ENCODE measurements around the gene SUSD5. TPM values are rescaled to one million over a fixed set of nuclear protein-coding genes. Genes with fewer than 3 reads are reported as not detected.

SUSD5 gene
- total RNA-seq, 1 experiment from 2014 or later, result 16.3 TPM

DNA sequence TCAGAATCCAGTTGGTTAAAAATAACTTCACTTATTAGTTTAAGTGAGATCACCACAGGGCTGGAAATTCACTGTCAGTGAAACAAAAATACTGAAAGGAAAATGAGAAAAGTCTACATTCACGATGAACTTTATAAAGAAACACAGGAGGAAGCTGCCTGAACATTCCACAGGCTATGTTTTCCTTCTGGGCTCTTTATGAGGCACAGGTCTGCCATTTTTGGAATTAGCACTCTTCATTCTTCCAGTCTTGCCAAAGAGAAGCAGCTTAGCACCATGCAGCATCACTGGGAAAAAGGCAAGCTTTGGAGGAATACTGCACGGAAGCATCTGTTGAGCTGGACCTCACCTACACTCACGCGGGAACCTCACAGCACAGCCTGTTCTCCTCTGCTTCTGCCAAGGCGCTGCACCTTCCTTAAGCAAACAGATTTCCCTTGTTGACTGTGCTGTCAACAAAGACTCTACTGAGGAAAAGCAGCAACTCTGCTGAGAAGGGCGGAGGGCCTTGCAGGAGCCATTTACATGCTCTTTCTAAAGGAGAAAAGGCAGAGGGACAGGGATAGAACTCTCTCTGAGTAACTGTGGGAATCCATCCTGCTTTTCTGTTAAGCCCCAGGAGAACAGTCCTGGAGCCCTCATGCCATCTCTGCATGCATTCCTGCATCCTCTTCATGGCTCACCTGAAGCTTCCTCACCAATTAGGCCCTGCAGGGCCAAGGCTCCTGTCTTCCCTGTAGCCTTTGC is 15.7 kb downstream of the SUSD5 start:
- ATAC-seq (no peak), DNase-seq (ENCODE audit: low read depth, low spot score) (no peak)
- ChIA-PET CTCF (no interaction called here), POLR2A (no interaction called here)
- TF ChIP-seq CTCF (IDR thresholded peaks at IDR 0.05), result no peak
- TF ChIP-seq REST (IDR thresholded peaks at IDR 0.05; ENCODE audit: insufficient read depth in 1 of 2, low read depth in 2 of 2, low read length in 1 of 2), result no peak
- no peak for TF ChIP-seq POLR2AphosphoS5 (IDR thresholded peaks at IDR 0.05; ENCODE audit: low read depth, low read length)
- TF ChIP-seq TCF7L2 (IDR thresholded peaks at IDR 0.05; ENCODE audit: low read depth, low read length), result no peak
- TF ChIP-seq SIN3A (IDR thresholded peaks at IDR 0.05; ENCODE audit: borderline replicate concordance, insufficient read depth, low read depth, low read length), result no peak
- no TSS peak for BruUV-seq (replicated peaks)
- no peak overlapping the region for H3K4me3 ChIP-seq (ENCODE audit: low read depth in 2 of 2, low read length in 2 of 2)
- in situ Hi-C loops (cut with HindIII; ENCODE audit: low pct_unique_long_range_greater_than_20kb, low sequenced_read_pairs), result no loop called here
- H3K4me1 ChIP-seq (ENCODE audit: control insufficient read depth, insufficient read depth, low read length), result no peaks in the 10 kb centered on the region
- H3K27ac ChIP-seq (ENCODE audit: low read length), result no peak overlapping the region
- intact Hi-C loops (cut with micrococcal nuclease; ENCODE audit: unreplicated experiment), result no loop called here
- H3K9me3 ChIP-seq (ENCODE audit: control insufficient read depth, insufficient read depth, low read depth, low read length), result no peaks in the 10 kb centered on the region
- no peaks in the 10 kb centered on the region for H3K36me3 ChIP-seq (ENCODE audit: control insufficient read depth, insufficient read depth, low read length)
- H3K27me3 ChIP-seq (ENCODE audit: control insufficient read depth, insufficient read depth, low read length), result no peaks in the 10 kb centered on the region

DNA sequence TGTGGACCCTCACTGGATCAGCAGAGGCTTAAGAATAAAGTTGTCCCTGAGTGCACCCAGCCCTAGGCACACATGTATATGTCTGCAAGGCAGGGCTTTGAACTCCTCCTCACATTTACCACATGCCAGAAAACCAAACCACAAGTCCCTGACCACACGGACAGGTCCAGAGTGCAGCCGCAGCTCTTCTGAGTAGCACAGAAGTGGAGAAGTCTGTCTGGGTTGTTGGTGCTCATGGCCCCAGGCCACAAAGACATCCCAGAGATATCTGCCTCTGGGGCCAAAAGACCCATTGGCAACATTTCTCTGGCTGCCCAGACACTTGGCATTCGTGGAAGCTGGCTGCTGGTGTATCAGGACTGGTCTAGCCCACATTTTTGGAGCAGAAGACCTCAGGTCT is 17.4 kb downstream of the SUSD5 start:
- TF ChIP-seq SIN3A (IDR thresholded peaks at IDR 0.05; ENCODE audit: borderline replicate concordance, insufficient read depth, low read depth, low read length) (no peak), REST (IDR thresholded peaks at IDR 0.05; ENCODE audit: insufficient read depth in 1 of 2, low read depth in 2 of 2, low read length in 1 of 2) (no peak), CTCF (IDR thresholded peaks at IDR 0.05) (no peak), TCF7L2 (IDR thresholded peaks at IDR 0.05; ENCODE audit: low read depth, low read length) (no peak), POLR2AphosphoS5 (IDR thresholded peaks at IDR 0.05; ENCODE audit: low read depth, low read length) (no peak)
- ChIA-PET POLR2A (interaction anchor here (0.6 kb wide), 1 partner anchor 13 kb away, joined by 3 read pairs; no protein-coding TSS in a partner anchor), CTCF (no interaction called here)
- intact Hi-C loops (cut with micrococcal nuclease; ENCODE audit: unreplicated experiment) (no loop called here), in situ Hi-C loops (cut with HindIII; ENCODE audit: low pct_unique_long_range_greater_than_20kb, low sequenced_read_pairs) (no loop called here)
- H3K4me1 ChIP-seq (ENCODE audit: control insufficient read depth, insufficient read depth, low read length), result no peaks in the 10 kb centered on the region
- no peak overlapping the region for H3K27ac ChIP-seq (ENCODE audit: low read length)
- ATAC-seq, result no peak
- no peaks in the 10 kb centered on the region for H3K36me3 ChIP-seq (ENCODE audit: control insufficient read depth, insufficient read depth, low read length)
- H3K27me3 ChIP-seq (ENCODE audit: control insufficient read depth, insufficient read depth, low read length), result no peaks in the 10 kb centered on the region
- no TSS peak for BruUV-seq (replicated peaks)
- H3K9me3 ChIP-seq (ENCODE audit: control insufficient read depth, insufficient read depth, low read depth, low read length), result no peaks in the 10 kb centered on the region
- no peak overlapping the region for H3K4me3 ChIP-seq (ENCODE audit: low read depth in 2 of 2, low read length in 2 of 2)
- no peak for DNase-seq (ENCODE audit: low read depth, low spot score)
